Mucosa of descending colon (tissue), 3 donors: ENCODE results near the gene PMFBP1. TPM values are rescaled to one million over a fixed set of nuclear protein-coding genes. Genes with fewer than 3 reads are reported as not detected.
A peak's percentile ranks its signal among the peaks of the same experiment; 100 is the strongest.

Experiments
- ATAC-seq: fragments of 200-7000 bp; cut with Tn5 transposase; one replicate; pipeline ENCODE4 v1.9.1; 2020; ENCODE audit warnings: mild to moderate bottlenecking, moderate library complexity
- DNase-seq, 3 donors: peaks; one replicate each; pipeline ENCODE4 v3.0.0-alpha.2; 2020
- H3K36me3 ChIP-seq: fragments of 200-600 bp; one replicate; pipeline ENCODE4 v1.8.0; 2021; ENCODE audit warnings: low read depth, mild to moderate bottlenecking
- H3K4me1 ChIP-seq: fragments of 200-600 bp; one replicate; pipeline ENCODE4 v1.8.0; 2021; ENCODE audit warnings: low read depth, mild to moderate bottlenecking
- H3K4me3 ChIP-seq: fragments of 200-600 bp; one replicate; pipeline ENCODE4 v1.8.0; 2021; ENCODE audit warnings: mild to moderate bottlenecking
- H3K9me3 ChIP-seq: fragments of 200-600 bp; one replicate; pipeline ENCODE4 v1.8.0; 2021; ENCODE audit warnings: mild to moderate bottlenecking
- CTCF ChIP-seq: fragments of 200-600 bp; IDR thresholded peaks from one replicate; pipeline ENCODE4 v1.8.0; 2022; ENCODE audit warnings: antibody characterized with exemption, mild to moderate bottlenecking
- intact Hi-C, 2 donors: fragments of 100-400 bp; cut with DNase I in 1 of 2; cut with micrococcal nuclease in 1 of 2; formaldehyde crosslinking; loops; one replicate each; pipeline versions ENCODE4 v1.11.0 to v1.11.1; 2022; cut with DNase I, micrococcal nuclease
- total RNA-seq, 3 donors: library from RNA; stranded (reverse); fragmentation: NEBNext Ultra II Directional in 2 of 3; extraction: Animal tissue kit (Norgen Biotek cat#: 25700) in 2 of 3; gene quantifications; one replicate each; pipeline versions ENCODE4 v1.2.1 to v1.2.4, GENCODE V29; 2021 to 2023
- donor health status: DM: no; HTN: no; CAD: no; lungs with moderate emphysema.
- donor health status: DM: no; HTN: no; CAD: no.
- donor health status: DM: no; HTN: yes; CAD: no.

Gene PMFBP1
- total RNA-seq, 3 donors from 2014 or later: 3.6 to 9.7 (median 7.2) TPM

- Histone ChIP-seq H3K4me1 (peaks cover 9% of the 10 kb centered on the region), H3K4me3 (no peak overlapping the region), H3K9me3 (no peaks in the 10 kb centered on the region), H3K36me3 (no peaks in the 10 kb centered on the region)
- intact Hi-C loops: loop anchor here in 1 of 2 donors (5.0 kb wide), 1 partner anchor 337 kb away; no protein-coding TSS in a partner anchor
- DNase-seq: no peak
- ATAC-seq: no peak
- no peak for TF ChIP-seq CTCF
These were observed 41.8 kb downstream of the PMFBP1 start for GRCh38 chr16:72129976-72130656.

DNA sequence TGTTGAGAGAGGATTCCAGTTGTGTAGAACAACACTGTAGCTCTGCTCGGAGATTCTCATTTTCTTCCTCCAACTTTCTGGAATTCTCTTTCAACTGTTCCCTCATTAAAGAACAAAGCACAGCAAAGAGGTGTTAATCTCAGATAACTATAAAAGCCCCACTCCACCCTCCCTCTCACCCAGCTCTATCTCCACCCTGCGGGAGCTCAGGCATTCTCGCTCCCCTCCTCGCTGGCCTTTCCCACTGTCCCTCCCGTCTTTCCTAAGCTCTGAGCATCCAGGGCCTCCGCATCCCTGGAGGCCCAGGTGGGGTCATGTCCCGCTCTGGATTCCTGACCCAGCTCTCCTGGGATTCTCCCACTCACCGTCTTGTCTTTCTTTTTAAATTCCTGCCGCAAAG is 43.3 kb downstream of the PMFBP1 start:
- no peak for TF ChIP-seq CTCF
- ATAC-seq (no peak), DNase-seq (no peak)
- peaks cover 9% of the 10 kb centered on the region for H3K4me1 ChIP-seq
- H3K36me3 ChIP-seq: no peaks in the 10 kb centered on the region
- H3K9me3 ChIP-seq: no peaks in the 10 kb centered on the region
- intact Hi-C loops: loop anchor here in 1 of 2 donors (5.0 kb wide), 1 partner anchor 339 kb away; no protein-coding TSS in a partner anchor
- H3K4me3 ChIP-seq: no peak overlapping the region

- intact Hi-C loops: loop anchor here in 1 of 2 donors (5.0 kb wide), 1 partner anchor 341 kb away; no protein-coding TSS in a partner anchor
- Histone ChIP-seq H3K9me3 (no peaks in the 10 kb centered on the region), H3K4me3 (no peak overlapping the region), H3K36me3 (no peaks in the 10 kb centered on the region), H3K4me1 (peaks cover 9% of the 10 kb centered on the region)
- ATAC-seq: peak; percentile 70
- no peak for DNase-seq
- TF ChIP-seq CTCF: no peak
These were observed 45.6 kb downstream of the PMFBP1 start for GRCh38 chr16:72126429-72126765.

GRCh38 chr16:72125635-72126428 is 46.1 kb downstream of the PMFBP1 start:
- intact Hi-C loops: loop anchor here in 1 of 2 donors (5.0 kb wide), 1 partner anchor 341 kb away; no protein-coding TSS in a partner anchor
- TF ChIP-seq CTCF: no peak
- Histone ChIP-seq H3K9me3 (no peaks in the 10 kb centered on the region), H3K36me3 (no peaks in the 10 kb centered on the region), H3K4me1 (peaks cover 9% of the 10 kb centered on the region), H3K4me3 (no peak overlapping the region)
- DNase-seq: peak in 2 of 3 donors; percentile 53
- ATAC-seq: peak; percentile 70

DNA sequence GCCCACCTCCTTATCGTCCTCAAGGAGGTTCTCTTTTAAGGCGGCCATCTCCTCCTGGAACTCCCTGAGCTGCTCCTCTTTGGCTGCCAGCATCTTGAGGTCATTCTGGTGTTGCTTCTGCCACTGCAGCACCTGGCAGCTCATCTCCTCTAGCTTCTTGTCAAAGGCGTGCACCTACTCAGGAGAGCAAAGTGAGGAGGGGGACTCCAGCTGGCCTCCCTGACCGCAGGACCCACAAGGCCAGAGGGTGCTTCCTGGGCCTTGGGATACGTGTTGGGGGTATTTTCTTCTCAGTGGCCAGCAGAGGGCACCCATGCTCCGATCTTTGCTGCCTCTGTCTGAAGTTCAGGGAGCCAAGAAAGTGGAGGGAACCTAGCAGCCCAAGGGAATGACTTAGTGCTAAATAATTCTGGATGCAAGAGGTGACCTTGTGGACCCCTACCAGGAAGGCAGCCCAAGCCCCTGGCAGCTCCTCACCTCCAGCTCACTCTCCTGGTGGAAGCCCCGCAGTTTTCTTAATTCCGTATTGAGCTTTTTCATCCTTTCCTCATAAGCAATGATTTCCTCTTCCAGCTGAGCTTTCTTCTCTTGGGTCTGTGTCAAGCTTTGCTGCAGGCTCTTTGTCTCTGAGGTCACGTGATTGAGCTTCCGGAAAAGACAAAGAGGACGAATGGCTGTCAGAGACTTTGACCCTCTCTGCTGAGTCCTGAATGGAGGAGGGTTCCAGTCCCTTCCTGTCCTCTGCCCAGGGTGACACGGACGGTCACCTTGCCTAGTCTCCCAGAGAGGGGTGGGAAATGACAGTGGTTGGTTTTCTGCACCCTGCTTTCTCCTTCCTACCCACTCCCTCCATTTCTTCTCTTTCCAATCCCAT is 47.0 kb downstream of the PMFBP1 start:
- peak; percentile 57 for TF ChIP-seq CTCF
- intact Hi-C loops: loop anchor here in 1 of 2 donors (5.0 kb wide), 1 partner anchor 342 kb away; no protein-coding TSS in a partner anchor
- peak; percentile 90 for ATAC-seq

More for the DNA sequence above, 47.0 kb downstream of the PMFBP1 start:
- no peaks in the 10 kb centered on the region for H3K36me3 ChIP-seq
- H3K4me1 ChIP-seq: peaks cover 9% of the 10 kb centered on the region
- no peaks in the 10 kb centered on the region for H3K9me3 ChIP-seq
- H3K4me3 ChIP-seq: no peak overlapping the region
- DNase-seq: peak; percentile 47 to 84 (median 69)
